SJCRH30 (cell line): ENCODE data around the gene GLIS1. TPM values are rescaled to one million over a fixed set of nuclear protein-coding genes. Genes with fewer than 3 reads are reported as not detected.

Source experiments
- DNase-seq, 2 experiments: peaks; one replicate each; pipeline ENCODE4 v3.0.0-alpha.2; 2015 to 2020
- H3K27ac ChIP-seq: fragments of 250-450 bp; sonication (Bioruptor Pico); 2 replicates; pipeline ENCODE4 v1.5.1; 2020; ENCODE audit warnings: mild to moderate bottlenecking, moderate library complexity
- H3K27me3 ChIP-seq: fragments of 250-450 bp; sonication (Bioruptor Pico); 2 replicates; pipeline ENCODE4 v1.5.1; 2020; ENCODE audit warnings: mild to moderate bottlenecking, moderate library complexity
- H3K36me3 ChIP-seq: fragments of 250-450 bp; sonication (Bioruptor Pico); 2 replicates; pipeline ENCODE4 v1.5.1; 2020; ENCODE audit warnings: mild to moderate bottlenecking, moderate library complexity
- H3K4me1 ChIP-seq: fragments of 250-450 bp; sonication (Bioruptor Pico); 2 replicates; pipeline ENCODE4 v1.5.1; 2020; ENCODE audit warnings: mild to moderate bottlenecking, moderate library complexity
- H3K4me3 ChIP-seq: fragments of 250-450 bp; sonication (Bioruptor Pico); 2 replicates; pipeline ENCODE4 v1.5.1; 2020; ENCODE audit warnings: mild to moderate bottlenecking, moderate library complexity
- H3K9me3 ChIP-seq: fragments of 250-450 bp; sonication (Bioruptor Pico); replicated peaks from 2 replicates; pipeline ENCODE4 v1.5.1; 2020; ENCODE audit warnings: mild to moderate bottlenecking, moderate library complexity
- total RNA-seq: library from RNA; depleted of rRNA; stranded (reverse); fragments of >200 nt; shearing (Covaris generic); gene quantifications from 2 replicates; pipeline ENCODE4 v1.2.3, GENCODE V29; 2014

GLIS1 gene
- total RNA-seq, 1 experiment from 2014 or later = not detected

DNA sequence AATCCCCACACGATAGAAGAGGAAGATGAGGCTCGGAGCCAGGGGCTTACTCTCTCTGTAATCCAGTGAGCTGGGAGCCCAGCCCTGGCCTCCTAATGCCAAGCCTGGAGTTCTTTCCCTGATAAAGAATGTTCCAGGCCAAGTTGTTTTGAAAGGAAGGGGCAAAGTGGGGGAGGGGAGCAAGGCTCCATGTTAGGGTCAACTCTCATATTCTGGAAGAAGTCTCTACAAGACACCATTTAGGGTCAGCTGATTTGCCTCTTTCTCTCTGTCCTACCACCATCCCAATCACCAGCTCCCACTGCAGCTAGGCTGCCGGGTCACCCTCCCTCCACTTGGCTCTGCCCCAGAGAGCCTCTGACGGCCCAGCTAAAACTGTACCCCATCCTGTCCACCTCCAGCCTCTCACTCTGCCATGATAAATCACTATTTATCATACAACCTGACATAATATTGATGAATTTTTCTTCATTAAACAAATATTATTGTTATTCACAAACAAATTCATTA lies 95.0 kb downstream of the GLIS1 start:
- Histone ChIP-seq H3K9me3 (no peaks in the 10 kb centered on the region), H3K4me3 (no peak overlapping the region), H3K27ac (no peak overlapping the region), H3K27me3 (peaks cover 19% of the 10 kb centered on the region), H3K4me1 (no peaks in the 10 kb centered on the region), H3K36me3 (no peaks in the 10 kb centered on the region)
- no peak for DNase-seq

DNA sequence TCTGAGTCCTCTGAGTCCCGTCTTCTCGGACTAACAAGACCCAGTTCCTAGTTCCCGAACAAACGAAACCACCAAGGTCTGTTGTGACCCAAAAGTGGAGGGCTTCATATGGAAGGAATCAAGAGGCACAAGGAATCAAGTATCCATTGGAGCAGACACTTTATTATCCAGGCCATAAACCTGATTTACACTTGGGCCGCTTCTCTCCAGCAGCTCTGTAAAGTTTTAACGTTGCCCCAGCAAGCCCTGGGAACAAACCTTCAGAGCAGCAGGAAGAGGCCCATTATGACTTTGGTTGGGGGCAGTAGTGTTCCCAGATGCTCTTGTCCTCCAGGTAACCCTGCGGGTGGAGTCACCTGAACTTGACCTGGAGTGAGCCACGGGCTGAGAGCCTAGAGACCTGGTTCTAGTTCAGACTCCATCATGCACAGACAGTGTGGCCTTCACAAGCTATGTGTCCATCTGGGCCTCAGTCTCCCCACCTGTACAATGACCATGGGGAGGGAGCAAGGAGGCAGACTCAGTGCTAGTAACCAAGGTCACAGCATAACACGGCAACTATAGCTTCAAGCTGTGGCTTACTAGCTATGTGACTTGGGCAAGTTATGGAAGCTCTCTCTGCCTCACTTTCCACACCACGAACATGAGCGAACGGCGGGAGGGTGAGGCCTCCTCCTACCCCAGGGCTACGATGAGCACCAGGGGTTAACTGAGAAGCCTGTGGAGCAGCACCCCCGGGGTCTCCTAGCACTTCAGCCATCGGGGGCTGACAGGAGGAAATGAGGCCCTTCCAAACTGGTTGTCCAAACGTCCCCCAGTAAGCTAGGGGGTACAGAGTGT lies 95.7 kb downstream of the GLIS1 start:
- no peaks in the 10 kb centered on the region for H3K9me3 ChIP-seq
- peaks cover 15% of the 10 kb centered on the region for H3K27me3 ChIP-seq
- no peak for DNase-seq
- H3K27ac ChIP-seq = no peak overlapping the region
- no peak overlapping the region for H3K4me3 ChIP-seq
- no peaks in the 10 kb centered on the region for H3K4me1 ChIP-seq
- H3K36me3 ChIP-seq = no peaks in the 10 kb centered on the region

DNA sequence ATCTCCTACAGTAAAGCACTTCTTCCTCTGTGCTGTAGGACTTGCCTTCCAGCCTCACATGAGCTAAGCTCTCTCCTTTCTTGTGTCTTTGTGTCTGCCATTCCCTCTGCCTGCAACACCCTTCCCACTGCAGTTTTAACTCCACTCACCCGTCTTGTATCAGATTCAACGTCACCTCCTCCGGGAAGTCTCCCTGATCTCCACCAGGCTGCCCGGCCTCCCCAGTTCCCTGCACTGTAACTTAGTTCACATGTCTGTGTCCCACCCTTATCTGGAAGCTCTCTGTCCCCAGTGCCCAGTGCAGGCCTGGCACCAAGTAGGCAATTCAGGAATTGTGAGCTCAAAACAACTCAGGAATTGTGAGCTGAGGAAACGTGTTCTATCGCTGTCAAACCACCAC lies 96.4 kb downstream of the GLIS1 start:
- Histone ChIP-seq H3K4me1 (no peaks in the 10 kb centered on the region), H3K27me3 (peaks cover 15% of the 10 kb centered on the region), H3K27ac (no peak overlapping the region), H3K4me3 (no peak overlapping the region), H3K36me3 (no peaks in the 10 kb centered on the region), H3K9me3 (no peaks in the 10 kb centered on the region)
- DNase-seq = no peak

DNA sequence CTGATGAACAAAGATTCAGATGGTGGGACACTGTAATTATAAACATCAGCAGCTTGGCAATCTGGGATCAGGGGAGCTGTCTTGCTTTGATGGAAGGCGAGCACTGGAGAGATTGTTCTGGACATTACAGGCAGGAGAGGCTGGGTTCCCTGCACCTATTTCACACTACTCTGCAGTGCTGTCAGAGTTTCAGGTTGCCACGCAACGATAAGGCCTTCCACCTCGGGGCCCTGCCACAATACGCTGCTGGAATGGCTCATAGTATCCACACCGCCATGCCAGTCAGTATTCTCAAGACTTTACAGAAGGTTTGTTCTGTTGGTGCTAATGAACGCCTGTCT lies 96.8 kb downstream of the GLIS1 start:
- no peaks in the 10 kb centered on the region for H3K4me1 ChIP-seq
- H3K27ac ChIP-seq = no peak overlapping the region
- no peaks in the 10 kb centered on the region for H3K9me3 ChIP-seq
- no peaks in the 10 kb centered on the region for H3K36me3 ChIP-seq
- DNase-seq = no peak
- no peak overlapping the region for H3K4me3 ChIP-seq
- H3K27me3 ChIP-seq = peaks cover 15% of the 10 kb centered on the region

DNA sequence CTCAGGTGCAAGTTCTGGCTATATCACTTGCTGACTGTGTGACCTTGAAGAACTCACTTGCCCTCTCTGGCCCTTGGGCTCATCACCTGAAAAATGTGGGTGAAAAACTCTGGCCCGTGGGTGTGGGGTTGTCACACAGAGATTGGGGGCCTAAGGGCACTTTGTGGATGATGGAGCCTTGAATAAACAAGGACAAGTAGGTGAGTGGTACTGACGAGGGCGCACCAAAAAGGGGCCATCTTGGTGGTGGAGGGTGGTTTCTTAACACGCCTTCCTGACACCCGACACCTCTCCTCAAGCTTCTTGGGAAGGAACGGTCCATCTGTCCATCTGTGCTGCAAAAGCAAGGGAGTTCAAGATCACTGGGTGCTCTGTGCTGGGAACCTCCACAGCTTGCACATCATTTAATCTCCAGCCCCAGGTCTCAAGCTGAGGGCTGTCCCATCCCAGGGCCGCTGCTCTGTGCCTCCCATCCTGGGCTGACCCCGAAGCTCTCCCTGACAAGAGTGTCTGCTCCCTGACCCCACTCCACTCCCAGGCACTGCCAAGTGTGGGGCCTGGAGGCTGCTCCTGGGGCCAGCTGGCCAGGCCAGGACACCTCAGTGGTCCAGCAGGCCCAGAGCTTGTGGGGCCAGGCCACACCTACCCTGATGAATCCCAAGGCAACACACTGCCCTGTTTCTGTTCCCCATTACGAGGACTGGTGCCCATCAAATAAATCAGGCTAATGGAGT lies 97.3 kb downstream of the GLIS1 start:
- no peak for DNase-seq
- H3K27me3 ChIP-seq = peaks cover 15% of the 10 kb centered on the region
- no peak overlapping the region for H3K27ac ChIP-seq
- H3K4me1 ChIP-seq = no peaks in the 10 kb centered on the region
- H3K4me3 ChIP-seq = no peak overlapping the region
- H3K9me3 ChIP-seq = no peaks in the 10 kb centered on the region
- H3K36me3 ChIP-seq = no peaks in the 10 kb centered on the region

DNA sequence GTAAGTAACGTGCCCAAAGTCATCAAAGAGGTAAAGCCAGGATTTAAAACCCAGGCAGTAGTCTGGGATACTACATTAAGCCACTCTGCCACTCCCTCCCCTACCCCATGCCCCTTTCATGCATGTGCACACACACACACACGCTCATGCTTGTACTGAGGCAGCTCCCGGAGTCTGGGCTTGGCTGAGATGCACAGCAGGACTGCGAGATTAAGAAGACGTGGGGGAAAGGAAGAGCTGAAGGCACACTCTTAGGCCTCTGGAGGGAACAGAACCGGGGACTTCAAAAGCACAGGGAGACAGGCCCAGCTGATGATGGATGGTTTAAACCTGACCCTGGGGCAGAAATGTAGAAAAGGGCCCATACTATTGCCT lies 98.3 kb downstream of the GLIS1 start:
- Histone ChIP-seq H3K4me3 (no peak overlapping the region), H3K36me3 (no peaks in the 10 kb centered on the region), H3K27ac (no peak overlapping the region), H3K4me1 (no peaks in the 10 kb centered on the region), H3K9me3 (no peaks in the 10 kb centered on the region), H3K27me3 (peaks cover 10% of the 10 kb centered on the region)
- no peak for DNase-seq

DNA sequence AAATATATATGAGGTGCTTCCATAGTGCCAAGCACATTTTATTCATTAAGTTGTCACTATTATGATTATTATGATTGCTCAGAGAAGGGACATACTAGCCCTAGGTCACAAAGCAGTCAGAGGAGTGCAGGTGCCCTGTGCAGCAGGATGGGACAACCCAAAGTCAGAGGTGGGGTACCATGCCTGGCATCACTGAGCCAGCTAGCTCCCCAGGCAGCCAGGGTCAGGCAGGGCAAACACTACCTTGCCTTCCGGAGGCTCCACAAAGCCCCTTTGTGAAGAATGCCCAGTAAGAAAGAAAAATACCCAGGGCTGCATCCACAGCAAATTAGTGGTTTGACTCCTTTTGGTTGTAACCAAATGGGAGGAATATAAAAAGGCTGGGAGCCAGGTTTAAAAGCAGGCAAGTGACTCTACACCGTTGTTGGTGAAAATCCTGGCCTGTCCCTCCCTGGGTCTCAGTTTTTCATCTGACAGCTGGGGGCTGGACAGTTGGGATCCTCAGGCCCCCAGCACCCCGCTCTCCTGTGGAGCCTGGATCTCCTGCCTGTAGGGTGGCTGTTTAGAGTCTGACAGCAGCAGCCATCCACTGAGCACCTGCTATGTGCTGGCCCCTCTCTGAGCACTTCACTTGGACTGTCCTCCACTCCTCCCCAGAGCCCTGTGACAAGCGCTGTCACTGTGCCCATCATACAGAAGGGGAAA lies 98.8 kb downstream of the GLIS1 start:
- no peak overlapping the region for H3K4me3 ChIP-seq
- no peak for DNase-seq
- H3K9me3 ChIP-seq = no peaks in the 10 kb centered on the region
- peaks cover 10% of the 10 kb centered on the region for H3K27me3 ChIP-seq
- H3K27ac ChIP-seq = no peak overlapping the region
- H3K4me1 ChIP-seq = no peaks in the 10 kb centered on the region
- H3K36me3 ChIP-seq = no peaks in the 10 kb centered on the region

DNA sequence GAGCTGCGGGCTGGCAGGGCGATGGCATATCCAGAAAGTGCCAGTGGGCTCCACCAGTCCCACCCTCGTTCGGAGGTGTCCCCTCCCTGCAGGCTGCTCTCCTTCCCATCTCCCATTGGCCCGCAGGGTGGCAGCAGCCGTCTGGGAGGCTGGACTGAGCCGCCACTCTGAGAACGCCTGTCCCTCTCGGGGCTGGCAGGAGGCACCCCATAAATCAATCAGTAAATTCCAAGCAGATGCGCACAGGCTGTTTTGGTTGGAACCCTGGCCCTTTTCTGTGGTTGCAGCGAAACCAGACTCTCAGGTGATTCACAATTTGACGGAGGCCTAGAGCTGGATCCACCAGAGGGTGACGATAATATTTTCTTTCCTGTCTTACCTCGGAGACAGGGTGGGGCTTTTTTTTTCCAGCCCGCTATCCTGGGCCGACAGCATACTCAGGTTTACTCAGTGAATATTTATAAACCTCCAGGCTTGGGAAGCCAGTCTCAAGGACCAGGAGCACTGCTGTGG lies 99.7 kb downstream of the GLIS1 start:
- DNase-seq = no peak
- H3K27ac ChIP-seq = no peak overlapping the region
- H3K27me3 ChIP-seq = peaks cover 10% of the 10 kb centered on the region
- no peaks in the 10 kb centered on the region for H3K9me3 ChIP-seq
- H3K4me3 ChIP-seq = no peak overlapping the region
- no peaks in the 10 kb centered on the region for H3K4me1 ChIP-seq
- no peaks in the 10 kb centered on the region for H3K36me3 ChIP-seq

DNA sequence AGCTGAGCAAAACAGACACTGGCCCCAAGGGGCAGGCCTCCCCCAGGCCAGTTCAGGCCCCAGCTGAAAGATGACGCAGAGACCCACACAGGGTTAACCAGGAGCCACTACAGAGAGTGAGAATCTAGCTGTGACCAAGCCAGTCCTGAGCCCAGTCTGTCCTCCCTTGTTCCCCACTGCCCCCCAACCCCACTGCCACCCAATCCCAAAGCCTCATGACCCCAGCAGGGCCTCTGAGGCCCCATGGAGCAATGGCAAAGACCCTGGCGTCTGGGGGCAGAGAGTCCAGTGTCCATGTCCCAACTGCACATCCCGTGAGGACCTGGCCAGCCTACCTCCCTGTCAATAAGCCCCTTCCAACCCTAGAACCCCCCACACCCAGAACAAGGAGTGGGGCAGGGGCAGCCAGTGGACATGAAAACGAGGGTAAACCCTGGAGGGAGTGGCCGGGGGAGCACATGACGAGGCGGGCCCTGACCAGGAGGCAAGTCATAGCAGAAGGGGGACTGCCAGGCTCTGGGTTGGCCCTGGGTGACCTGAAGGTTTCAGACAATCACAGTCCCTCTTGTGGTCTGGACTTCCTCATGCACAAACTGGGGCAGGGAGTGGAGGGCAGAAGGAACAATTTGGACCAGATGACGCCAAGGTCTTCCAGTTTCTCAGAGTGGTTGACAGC lies 100.5 kb downstream of the GLIS1 start:
- H3K9me3 ChIP-seq = no peaks in the 10 kb centered on the region
- H3K36me3 ChIP-seq = no peaks in the 10 kb centered on the region
- no peaks in the 10 kb centered on the region for H3K4me1 ChIP-seq
- DNase-seq = no peak
- H3K27me3 ChIP-seq = peaks cover 14% of the 10 kb centered on the region
- no peak overlapping the region for H3K27ac ChIP-seq
- no peak overlapping the region for H3K4me3 ChIP-seq

DNA sequence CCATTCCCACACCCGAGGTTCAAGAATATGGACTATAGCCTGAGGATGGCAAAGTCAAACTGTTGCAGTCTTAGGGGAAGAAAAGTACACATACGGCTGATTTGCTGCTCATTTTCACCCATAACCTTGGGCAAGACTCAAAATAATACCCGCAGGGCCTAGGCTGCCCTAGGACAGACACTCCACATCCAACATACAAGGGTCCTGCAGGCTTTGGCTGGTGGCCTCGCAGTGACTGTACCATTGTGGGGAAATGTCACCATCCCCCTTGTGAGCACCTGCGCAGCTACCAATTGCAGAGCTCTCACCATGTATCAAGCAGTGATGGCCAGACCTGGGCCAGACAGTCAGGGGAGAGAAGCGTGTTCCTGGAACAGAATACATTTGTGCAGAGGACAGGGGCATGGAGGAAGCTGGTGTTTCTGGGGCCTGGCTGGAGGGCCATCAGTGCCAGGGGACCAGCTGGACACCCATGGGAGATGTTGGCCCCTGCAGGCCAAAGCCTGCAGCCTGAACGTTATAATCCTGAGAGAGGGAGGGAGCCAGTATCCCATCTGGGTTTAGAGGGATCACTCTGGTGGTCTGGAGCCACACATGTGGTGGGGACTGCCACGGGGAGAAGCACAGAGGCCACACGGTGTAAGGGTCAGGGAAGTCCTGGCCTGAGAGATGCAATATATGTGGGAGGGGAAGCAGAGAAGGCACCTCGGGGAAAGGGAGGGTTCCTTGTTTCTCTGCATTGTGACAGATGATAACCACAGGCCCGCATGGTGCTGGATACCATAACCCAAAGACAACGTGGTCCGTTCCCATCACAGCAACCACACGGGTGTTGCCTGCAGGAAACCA lies 101.2 kb downstream of the GLIS1 start:
- H3K27ac ChIP-seq = no peak overlapping the region
- H3K4me1 ChIP-seq = no peaks in the 10 kb centered on the region
- no peak overlapping the region for H3K4me3 ChIP-seq
- no peaks in the 10 kb centered on the region for H3K9me3 ChIP-seq
- DNase-seq = peak in 1 of 2 experiments; percentile 1
- H3K27me3 ChIP-seq = peaks cover 14% of the 10 kb centered on the region
- no peaks in the 10 kb centered on the region for H3K36me3 ChIP-seq

DNA sequence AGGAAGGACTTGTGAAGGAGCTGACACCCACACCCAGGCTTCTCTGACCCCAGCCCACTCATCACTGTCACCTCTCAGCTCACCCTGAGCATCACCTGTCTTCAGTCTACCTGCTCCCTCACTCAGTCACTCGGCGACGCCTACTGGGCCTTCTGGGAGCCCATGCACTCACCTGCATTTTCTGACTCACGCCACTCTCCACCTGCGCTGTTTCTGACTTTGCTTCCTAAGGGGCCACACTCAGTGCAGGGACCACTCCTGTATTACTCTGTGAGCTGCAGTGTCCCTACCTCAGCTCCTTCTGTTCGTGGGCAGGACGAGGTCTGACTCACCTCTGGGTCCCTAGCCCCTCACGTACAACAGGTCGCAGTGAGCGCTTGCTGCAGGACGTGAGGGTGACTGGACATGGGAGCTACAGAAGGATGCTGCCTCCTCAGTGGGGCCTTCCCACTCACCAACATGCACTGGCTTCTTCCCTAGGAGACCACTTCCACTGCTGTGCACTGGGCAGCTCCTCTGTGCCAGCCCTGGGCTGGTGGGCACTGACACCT lies 102.3 kb downstream of the GLIS1 start:
- Histone ChIP-seq H3K36me3 (no peaks in the 10 kb centered on the region), H3K4me1 (no peaks in the 10 kb centered on the region), H3K27ac (no peak overlapping the region), H3K9me3 (no peaks in the 10 kb centered on the region), H3K27me3 (peaks cover 14% of the 10 kb centered on the region), H3K4me3 (no peak overlapping the region)
- DNase-seq = peak in 1 of 2 experiments; percentile 0

DNA sequence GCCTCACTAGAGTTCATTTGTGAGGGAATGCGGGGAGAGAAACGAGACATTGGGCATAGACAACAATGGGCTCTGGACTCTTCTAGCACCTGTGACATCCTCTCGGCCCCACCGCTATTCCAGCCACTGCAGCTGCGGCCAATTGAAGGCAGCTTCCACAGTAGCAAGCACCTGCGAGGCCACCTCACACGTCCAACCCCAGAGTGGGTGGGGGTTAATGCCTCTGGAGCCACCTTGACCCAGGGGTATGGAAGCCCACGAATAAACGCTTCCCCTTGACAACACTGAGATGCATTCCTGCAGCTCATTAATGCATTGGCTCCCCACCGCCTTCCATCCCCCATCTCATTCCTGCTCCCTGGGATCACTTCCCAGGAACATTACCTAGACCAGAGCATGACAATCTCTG lies 104.4 kb downstream of the GLIS1 start:
- Histone ChIP-seq H3K27me3 (peaks cover 10% of the 10 kb centered on the region), H3K4me3 (no peak overlapping the region), H3K36me3 (no peaks in the 10 kb centered on the region), H3K27ac (no peak overlapping the region), H3K4me1 (no peaks in the 10 kb centered on the region), H3K9me3 (no peaks in the 10 kb centered on the region)
- DNase-seq = no peak

DNA sequence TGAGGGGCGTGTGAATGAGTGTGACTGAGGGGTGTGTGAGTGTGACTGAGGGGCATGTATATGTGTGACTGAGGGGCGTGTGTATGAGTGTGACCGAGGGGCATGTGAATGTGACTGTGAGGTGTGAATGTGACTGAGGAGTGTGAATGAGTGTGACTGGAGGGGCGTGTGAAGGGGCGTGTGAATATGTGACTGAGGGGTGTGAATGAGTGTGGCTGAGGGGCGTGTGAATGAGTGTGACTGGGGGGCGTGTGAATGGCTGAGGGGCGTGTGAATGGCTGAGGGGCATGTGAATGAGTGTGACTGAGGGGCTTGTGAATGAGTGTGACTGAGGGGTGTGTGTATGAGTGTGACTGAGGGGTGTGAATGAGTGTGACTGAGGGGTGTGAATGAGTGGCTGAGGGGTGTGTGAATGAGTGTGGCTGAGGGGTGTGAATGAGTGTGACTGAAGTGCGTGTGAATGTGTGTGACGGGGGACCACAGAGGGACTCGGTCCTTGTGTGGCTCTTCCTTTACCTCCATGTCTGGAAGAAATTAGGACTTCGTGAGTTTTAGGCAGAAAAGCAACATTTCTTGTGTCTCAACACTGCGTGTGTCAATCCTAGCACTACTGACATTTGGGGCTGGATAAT lies 105.8 kb downstream of the GLIS1 start:
- H3K4me3 ChIP-seq = no peak overlapping the region
- H3K9me3 ChIP-seq = no peaks in the 10 kb centered on the region
- no peaks in the 10 kb centered on the region for H3K36me3 ChIP-seq
- H3K27me3 ChIP-seq = peaks cover 12% of the 10 kb centered on the region
- no peak for DNase-seq
- no peaks in the 10 kb centered on the region for H3K4me1 ChIP-seq
- no peak overlapping the region for H3K27ac ChIP-seq
